Ascending aorta (tissue), 2 donors: ENCODE data around the gene MEOX1. TPM values are rescaled to one million over a fixed set of nuclear protein-coding genes. Genes with fewer than 3 reads are reported as not detected.

Experiments
- DNase-seq, 2 donors: peaks; one replicate each; pipeline ENCODE4 v3.0.0-alpha.2; 2019; ENCODE audit warnings: low spot score in 2 of 2
- H3K27ac ChIP-seq, 2 donors: fragments of 200-600 bp; sonication (generic); one replicate each; pipeline ENCODE4 v1.5.1; 2016 to 2017; ENCODE audit warnings: mild to moderate bottlenecking in 1 of 2
- H3K27me3 ChIP-seq: fragments of 200-600 bp; sonication (generic); one replicate; pipeline ENCODE4 v1.5.1; 2017
- H3K36me3 ChIP-seq, 2 donors: fragments of 200-600 bp; sonication (generic); one replicate each; pipeline ENCODE4 v1.5.1; 2016
- H3K4me1 ChIP-seq, 2 donors: fragments of 200-600 bp; sonication (generic); one replicate each; pipeline ENCODE4 v1.5.1; 2016 to 2017; ENCODE audit warnings: mild to moderate bottlenecking in 1 of 2
- H3K4me3 ChIP-seq, 2 donors: fragments of 200-600 bp; sonication (generic); one replicate each; pipeline ENCODE4 v1.5.1; 2016 to 2017; ENCODE audit warnings: mild to moderate bottlenecking in 1 of 2
- H3K9me3 ChIP-seq, 2 donors: fragments of 200-600 bp; sonication (generic); one replicate each; pipeline ENCODE4 v1.5.1; 2016
- intact Hi-C: fragments of 100-400 bp; cut with DNase I; formaldehyde crosslinking; loops from one replicate; pipeline ENCODE4 v1.15.1; 2023
- total RNA-seq: library from RNA; depleted of rRNA; stranded (reverse); fragments of >200 nt; gene quantifications from one replicate; pipeline ENCODE4 v1.1.0, GENCODE V29; 2016
- TF ChIP-seq, protein P1 (sequence below), 3 experiments: fragments of 200-600 bp in 2 of 3; fragments of 450-650 bp in 1 of 3; sonication (generic) in 2 of 3; IDR thresholded peaks; one replicate each; pipeline ENCODE4 v1.5.1; 2016 to 2019; ENCODE audit warnings: antibody characterized with exemption in 3 of 3, mild to moderate bottlenecking in 1 of 3, moderate library complexity in 1 of 3

MEOX1 gene
- total RNA-seq, 1 donor from 2014 or later: 17.8 TPM

DNA sequence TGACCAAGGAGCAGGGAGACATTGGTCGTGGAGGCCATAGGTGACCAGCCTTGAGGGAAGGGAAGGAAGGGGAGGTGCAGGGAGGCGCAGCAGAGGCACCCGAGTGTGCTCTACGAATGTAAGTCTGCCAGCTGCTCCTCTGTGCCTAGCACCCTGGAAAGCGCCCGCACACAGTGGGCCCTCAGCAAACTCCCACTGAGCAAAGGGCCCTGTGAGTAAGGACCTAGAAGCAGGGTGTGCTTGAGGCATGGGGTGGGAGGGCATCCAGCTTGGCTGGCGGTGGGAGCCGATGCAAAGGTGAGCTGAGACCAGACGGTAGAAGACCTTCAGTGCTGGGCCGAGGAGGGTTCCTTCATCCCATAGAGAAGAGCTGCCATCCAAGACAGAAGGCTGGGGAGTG lies 36.2 kb upstream of the MEOX1 start:
- peaks cover 8 to 52% of the 10 kb centered on the region in 2 donors for H3K4me1 ChIP-seq
- intact Hi-C loops: loop anchor here (2.0 kb wide), 1 partner anchor 23 kb away; no protein-coding TSS in a partner anchor
- H3K36me3 ChIP-seq: no peaks in the 10 kb centered on the region
- TF ChIP-seq, protein P1, sequence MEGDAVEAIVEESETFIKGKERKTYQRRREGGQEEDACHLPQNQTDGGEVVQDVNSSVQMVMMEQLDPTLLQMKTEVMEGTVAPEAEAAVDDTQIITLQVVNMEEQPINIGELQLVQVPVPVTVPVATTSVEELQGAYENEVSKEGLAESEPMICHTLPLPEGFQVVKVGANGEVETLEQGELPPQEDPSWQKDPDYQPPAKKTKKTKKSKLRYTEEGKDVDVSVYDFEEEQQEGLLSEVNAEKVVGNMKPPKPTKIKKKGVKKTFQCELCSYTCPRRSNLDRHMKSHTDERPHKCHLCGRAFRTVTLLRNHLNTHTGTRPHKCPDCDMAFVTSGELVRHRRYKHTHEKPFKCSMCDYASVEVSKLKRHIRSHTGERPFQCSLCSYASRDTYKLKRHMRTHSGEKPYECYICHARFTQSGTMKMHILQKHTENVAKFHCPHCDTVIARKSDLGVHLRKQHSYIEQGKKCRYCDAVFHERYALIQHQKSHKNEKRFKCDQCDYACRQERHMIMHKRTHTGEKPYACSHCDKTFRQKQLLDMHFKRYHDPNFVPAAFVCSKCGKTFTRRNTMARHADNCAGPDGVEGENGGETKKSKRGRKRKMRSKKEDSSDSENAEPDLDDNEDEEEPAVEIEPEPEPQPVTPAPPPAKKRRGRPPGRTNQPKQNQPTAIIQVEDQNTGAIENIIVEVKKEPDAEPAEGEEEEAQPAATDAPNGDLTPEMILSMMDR (IDR thresholded peaks at IDR 0.05): no peak
- H3K9me3 ChIP-seq: no peaks in the 10 kb centered on the region
- H3K27ac ChIP-seq: peak overlapping the region; percentile 75 to 85
- DNase-seq: no peak
- no peaks in the 10 kb centered on the region for H3K27me3 ChIP-seq
- no peak overlapping the region for H3K4me3 ChIP-seq

DNA sequence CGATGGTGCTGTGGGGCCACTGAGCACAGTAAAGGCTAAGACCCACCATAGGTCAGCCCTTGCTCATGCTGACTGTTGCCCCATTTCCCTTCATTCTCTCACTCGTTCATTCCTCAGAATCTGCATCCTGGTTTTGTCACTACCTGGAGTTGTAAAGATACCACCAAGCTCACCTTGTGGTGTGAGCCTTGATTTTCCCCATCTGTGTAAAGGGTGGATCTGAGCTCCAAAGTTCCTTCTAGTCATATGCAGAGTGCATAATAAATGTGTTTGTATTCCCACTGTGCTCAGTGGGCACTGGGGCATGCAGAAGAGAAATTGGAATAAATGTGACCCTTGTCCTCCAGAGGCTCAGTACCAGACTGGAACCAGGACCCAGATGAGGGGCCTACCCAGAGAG lies 35.2 kb upstream of the MEOX1 start:
- Histone ChIP-seq H3K4me3 (no peak overlapping the region), H3K9me3 (no peaks in the 10 kb centered on the region), H3K36me3 (no peaks in the 10 kb centered on the region), H3K4me1 (peaks cover 8 to 52% of the 10 kb centered on the region in 2 donors), H3K27ac (peak overlapping the region; percentile 75 to 85), H3K27me3 (no peaks in the 10 kb centered on the region)
- DNase-seq: no peak
- TF ChIP-seq, protein P1 (IDR thresholded peaks at IDR 0.05): no peak
- intact Hi-C loops: loop anchor here (2.0 kb wide), 1 partner anchor 24 kb away; no protein-coding TSS in a partner anchor

DNA sequence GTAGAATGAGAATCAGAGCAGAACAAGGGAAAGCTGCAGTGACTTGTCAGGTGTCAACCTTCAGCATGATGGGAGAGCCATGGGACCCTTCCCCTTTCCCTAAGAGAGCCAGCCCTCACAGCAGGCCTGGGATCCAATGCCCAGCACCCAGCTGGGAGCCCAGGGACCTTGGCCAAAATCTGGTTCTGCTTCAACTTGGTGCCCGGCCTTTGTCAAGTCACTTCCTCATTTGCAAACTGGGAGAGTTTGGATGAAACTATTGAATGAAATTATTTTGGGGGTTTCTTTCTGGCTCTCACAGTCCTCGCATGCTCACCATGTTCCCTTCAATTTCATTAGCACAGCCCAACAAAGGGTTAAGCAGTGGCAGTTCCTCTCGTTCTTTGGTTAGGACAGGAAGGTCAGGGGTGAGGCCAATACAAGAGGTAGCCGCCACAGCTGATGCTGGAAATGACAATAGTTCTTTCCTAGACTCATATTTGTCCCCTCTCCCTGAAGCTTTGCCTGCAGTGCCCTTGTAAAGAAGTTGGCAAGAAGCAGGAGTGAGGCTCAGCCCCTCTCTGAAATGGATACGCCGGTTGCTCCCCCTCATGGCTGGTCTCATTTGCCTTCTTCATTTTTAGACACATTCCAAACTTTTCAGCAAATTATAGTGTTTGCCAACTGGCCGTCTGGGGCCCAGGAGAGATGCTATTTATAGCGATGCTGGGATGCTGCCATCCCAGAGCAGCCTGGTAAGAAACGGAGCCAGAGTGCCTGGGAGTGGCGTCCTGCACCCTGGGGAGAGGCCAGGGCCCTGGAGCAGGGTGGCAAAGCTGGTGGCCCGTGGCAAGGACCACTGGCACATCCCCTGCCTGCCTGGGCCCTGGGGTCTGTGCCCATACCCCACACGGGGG lies 34.5 kb upstream of the MEOX1 start:
- TF ChIP-seq, protein P1 (IDR thresholded peaks at IDR 0.05): no peak
- DNase-seq: peak in 1 of 2 donors; percentile 81
- intact Hi-C loops: loop anchor here (2.0 kb wide), 1 partner anchor 25 kb away; no protein-coding TSS in a partner anchor
- H3K4me1 ChIP-seq: peaks cover 8 to 52% of the 10 kb centered on the region in 2 donors
- peak overlapping the region; percentile 75 to 85 for H3K27ac ChIP-seq
- no peaks in the 10 kb centered on the region for H3K27me3 ChIP-seq
- no peaks in the 10 kb centered on the region for H3K36me3 ChIP-seq
- H3K4me3 ChIP-seq: no peak overlapping the region
- H3K9me3 ChIP-seq: no peaks in the 10 kb centered on the region

DNA sequence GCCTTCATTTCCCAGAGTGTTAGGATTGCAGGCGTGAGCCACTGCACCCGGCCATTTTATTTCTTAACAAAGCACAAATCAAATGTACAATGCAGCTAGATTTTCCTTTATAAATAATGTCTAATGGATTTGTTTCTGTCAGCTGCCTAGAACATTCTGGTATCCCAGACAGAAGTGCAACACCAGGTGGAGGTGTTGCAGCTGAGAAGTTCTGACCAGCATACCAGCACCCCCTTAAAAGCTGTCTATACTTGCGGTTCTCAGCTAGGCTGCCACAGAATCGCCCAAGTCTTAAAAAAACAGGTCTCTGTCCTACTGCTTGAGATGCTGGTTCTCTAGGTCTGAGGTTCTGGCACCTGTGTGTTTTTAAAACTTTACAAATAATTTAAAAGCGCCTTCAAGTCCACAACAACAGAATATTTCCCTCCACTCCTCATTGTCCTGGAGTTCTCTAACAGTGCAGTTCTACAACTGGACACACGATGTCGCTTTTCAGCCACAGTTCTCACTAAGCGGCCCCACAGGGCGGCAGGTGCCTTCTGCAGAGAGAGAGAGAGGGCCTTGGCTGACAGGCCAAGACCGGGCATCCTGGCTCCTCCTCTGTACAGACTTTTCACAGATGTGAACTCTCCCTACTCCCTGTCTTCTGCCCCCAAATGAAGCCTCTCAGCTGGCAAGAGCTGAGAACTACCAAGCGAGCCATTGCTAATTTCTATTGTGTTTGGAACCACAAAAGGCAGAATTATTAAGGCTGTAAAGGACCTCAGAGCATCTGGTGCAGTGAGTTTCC lies 32.6 kb upstream of the MEOX1 start:
- no peaks in the 10 kb centered on the region for H3K36me3 ChIP-seq
- peak in 1 of 2 donors; percentile 87 for DNase-seq
- no peaks in the 10 kb centered on the region for H3K9me3 ChIP-seq
- no peak overlapping the region for H3K4me3 ChIP-seq
- no peak overlapping the region for H3K27ac ChIP-seq
- TF ChIP-seq, protein P1 (IDR thresholded peaks at IDR 0.05): peak; percentile 90 to 96 (median 96)
- intact Hi-C loops: loop anchor here (1.0 to 5.0 kb wide), 2 partner anchors 66 to 153 kb away; partner anchors contain the start of gene CD300LG
- H3K4me1 ChIP-seq: peaks cover 8 to 46% of the 10 kb centered on the region in 2 donors
- H3K27me3 ChIP-seq: no peaks in the 10 kb centered on the region

DNA sequence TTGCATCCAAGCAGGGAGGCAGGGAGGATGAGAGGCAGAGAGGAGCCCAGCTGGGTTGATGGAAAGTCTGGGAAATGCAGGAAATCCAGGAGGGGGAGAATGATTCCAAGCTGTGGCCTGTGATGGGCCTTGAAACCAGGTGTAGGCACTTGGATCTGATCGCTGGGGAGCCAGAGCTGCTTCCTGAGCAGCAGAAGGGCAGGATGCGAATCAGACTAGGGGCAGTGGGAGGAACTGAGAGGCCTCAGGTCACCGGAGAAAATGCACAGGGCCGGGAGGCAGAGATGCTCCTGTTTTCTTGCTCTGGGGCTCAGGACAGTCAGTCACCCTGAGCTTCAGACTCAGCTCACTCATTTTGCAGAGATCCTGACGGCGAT lies 29.6 kb upstream of the MEOX1 start:
- Histone ChIP-seq H3K4me1 (peaks cover 0 to 18% of the 10 kb centered on the region in 2 donors), H3K36me3 (no peaks in the 10 kb centered on the region), H3K27ac (no peak overlapping the region), H3K9me3 (no peaks in the 10 kb centered on the region), H3K4me3 (no peak overlapping the region), H3K27me3 (no peaks in the 10 kb centered on the region)
- TF ChIP-seq, protein P1 (IDR thresholded peaks at IDR 0.05): no peak
- DNase-seq: no peak
- intact Hi-C loops: loop anchor here (5.0 kb wide), 1 partner anchor 156 kb away; the partner anchor contains the start of gene CD300LG
